ENCODE results near the gene KRT84.

The KRT84 gene, protein sequence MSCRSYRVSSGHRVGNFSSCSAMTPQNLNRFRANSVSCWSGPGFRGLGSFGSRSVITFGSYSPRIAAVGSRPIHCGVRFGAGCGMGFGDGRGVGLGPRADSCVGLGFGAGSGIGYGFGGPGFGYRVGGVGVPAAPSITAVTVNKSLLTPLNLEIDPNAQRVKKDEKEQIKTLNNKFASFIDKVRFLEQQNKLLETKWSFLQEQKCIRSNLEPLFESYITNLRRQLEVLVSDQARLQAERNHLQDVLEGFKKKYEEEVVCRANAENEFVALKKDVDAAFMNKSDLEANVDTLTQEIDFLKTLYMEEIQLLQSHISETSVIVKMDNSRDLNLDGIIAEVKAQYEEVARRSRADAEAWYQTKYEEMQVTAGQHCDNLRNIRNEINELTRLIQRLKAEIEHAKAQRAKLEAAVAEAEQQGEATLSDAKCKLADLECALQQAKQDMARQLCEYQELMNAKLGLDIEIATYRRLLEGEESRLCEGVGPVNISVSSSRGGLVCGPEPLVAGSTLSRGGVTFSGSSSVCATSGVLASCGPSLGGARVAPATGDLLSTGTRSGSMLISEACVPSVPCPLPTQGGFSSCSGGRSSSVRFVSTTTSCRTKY

GRCh38 chr12:52385226-52385702 is at the start of gene KRT84:
Gene KRT84 (minus strand): TSS chr12:52385652. CDS start chr12:52385585, 67 bp downstream.
- DNase-seq: no peak

DNA sequence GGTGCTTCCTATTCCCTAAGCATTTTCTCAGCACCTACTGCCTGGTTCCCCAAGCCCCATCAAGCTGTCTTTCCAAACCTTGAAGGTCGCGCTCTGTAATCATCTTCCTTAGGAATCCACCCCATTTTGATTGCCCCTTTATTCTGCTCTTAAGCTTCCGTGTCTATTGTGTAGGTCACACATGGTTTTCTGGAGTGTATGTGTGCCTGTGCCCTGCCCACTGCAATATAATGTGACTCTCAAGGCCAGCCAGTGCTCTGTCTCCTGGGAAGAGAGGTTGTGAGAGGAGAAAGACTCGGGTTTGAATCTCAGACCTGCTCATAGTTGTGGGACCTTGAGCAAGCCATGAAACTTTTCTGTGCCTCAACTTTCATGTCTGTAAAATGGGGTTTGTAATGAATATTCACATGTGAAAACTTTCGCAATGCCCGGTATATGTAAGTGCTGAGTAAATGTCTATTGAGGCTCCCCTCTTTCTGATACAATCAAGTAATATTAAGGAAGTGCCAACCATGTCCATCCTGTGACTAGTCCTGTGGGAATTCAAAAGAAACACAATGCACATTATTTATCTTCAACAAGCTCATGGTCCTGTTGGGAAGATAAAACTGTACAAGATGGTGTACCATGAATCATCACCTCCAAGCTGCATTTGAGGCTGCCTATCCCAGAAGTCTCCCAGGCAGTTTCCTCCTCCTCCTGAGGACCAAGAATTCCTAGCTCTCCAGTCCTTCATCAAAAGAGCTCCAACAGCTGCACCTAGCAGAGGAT is 49.5 kb upstream of the KRT84 start:
- DNase-seq: no peak

GRCh38 chr12:52434081-52434733 is 48.8 kb upstream of the KRT84 start, which contains the start of gene KRT75:
Gene KRT75 (minus strand): TSS chr12:52434371. CDS start chr12:52434304, 67 bp downstream.
- no peak for DNase-seq

DNA sequence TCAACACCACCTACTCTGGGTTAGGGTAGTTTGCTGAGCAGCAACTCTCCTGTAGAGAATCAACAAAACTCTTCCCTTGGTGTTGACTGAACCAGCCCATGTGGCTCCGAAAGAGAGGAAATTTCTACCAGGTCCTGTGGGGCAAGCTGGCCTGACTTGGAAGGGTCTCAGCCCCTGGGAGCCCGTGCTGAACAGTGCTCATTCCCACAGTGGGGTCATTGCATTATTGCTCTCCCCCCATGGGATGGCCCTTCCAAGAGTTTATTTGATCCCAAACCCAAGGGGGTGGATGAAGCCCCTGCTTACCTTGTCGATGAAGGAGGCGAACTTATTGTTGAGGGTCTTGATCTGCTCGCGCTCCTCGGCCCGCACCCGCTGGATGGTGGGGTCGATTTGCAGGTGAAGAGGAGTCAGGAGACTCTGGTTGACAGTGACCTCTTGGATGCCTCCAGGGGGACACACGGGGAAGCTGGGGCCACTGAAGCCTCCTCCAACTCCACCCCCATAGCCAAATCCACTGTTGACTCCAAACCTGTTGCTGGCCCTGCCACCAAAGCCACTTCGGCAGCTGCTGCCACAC is 48.1 kb upstream of the KRT84 start:
- DNase-seq: no peak

DNA sequence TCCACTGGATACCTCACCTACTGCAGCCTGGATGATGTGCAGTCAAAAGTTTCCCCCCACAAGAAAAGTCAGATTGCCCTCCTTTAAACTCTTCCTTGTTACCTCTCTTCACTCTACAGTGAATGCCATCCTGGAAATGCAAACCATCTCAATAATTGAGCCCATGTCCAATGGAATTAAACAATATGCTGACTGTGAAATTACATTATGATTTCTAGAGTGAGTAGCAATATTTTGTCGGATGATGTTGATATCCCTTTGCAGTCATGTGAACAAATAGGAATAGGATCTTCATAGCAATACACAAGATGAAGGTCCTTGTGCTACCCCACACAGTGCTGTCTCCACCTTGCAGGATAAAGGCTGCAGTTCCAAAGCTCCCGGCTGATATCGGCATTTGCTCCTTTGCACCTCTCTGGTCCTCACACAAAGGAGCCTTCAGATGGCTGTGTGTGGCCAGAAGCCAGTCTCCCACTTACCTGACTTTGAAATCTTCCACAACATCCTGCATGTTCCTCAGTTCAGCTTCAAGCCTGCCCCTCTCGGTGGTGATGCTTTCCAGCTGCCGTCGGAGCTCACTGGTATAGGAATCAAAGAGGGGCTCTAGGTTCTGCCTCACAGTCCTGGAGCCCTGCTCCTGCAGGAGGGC is 47.2 kb upstream of the KRT84 start:
- DNase-seq: no peak

DNA sequence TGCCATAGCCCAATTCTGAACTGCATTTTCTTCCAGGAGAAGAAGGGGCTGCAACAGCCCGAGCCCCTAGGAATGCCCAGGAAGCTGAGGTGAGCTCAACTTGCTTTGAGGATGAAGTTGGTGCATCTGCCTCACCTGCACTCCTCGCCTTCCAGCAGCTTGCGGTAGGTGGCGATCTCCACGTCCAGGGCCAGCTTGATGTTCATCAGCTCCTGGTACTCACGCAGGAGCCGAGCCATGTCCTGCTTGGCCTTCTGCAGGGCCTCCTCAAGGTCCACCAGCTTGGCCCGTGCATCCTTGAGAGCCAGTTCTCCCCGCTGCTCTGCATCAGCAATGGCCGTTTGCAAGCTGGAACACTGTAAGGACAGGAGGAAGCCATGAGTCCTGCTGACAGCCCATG is 42.7 kb upstream of the KRT84 start:
- DNase-seq: no peak

- no peak for DNase-seq
Measured at GRCh38 chr12:52427083-52427482, 41.6 kb upstream of the KRT84 start.

DNA sequence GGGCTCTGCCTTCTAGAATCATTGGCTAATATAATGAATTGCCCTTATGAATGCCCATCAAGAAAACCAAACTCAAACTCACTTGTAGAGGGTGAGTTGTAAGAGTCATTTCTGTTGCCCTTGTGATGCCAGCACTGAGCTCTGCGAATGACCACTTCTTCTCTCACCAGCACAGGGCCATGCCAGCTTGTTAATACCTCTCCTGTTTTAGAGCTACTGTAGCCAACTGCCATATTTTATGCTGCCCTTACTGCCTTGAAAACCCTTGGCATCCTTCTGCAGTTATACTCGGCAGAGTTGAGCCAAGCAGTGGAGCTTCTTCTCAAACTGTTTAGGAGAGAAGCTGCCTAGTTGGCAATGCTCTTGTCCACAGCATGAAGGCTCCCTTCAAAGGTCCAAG is 40.6 kb upstream of the KRT84 start:
- DNase-seq: no peak

DNA sequence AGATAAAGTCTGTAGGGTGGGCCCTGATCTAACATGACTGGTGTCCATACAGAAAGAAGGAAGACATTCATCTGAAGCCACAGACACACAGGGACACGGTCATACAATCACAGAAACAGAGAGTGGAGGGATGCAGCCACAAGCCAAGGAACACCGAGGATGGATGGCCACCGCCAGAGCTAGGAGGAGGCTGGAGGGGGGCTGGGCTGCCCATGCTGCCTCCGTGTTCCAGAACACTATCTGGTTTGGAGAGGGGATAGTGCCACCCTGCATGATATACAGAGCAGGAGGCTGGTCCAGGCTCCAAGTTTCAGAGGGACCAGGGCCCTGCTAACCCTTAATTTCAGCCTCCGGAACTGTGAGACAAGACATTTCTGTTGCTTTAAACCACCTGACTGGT is 40.0 kb upstream of the KRT84 start:
- no peak for DNase-seq

DNA sequence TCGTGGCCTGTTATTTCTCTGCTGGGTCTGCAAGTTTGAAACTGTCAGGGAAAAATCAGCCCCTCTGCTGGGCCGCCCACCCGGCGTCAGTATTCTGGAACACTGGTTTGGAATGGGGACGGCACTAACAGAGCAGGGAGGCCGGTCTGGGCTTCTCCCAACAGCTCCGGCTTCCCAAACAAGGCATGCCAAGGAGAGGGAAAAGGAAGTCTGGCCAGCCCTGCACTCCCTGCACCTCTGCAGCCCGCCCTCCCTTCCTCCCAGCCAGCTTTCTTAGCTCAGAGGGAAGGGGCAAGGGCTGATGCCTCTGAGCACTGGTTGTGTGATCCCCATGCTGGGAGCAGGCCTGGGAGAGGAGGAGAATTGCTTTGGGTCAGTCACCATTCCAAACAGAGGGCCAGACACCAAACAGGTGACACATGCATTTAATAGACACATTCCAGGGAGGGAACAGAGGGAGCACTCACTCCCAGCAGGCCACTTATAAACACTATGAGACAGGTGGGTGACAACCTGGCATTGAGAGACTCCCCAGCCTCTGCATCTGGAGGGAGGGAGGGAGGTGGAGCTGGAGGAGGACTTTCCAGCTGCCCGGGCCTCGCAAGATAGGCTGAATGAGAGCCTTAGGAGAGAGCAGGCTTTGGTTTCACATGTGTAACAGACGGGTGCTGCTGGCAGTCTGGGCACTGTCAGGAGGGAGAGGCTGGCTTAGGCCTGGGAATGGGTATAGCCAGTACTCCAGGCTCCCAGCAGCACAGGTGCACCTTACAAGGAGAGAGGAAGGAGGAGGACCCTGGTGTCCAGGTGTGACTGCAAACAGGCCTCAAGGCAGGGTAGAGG is 38.4 kb upstream of the KRT84 start:
- DNase-seq: peak in 1 of 2 experiments; percentile 59

GRCh38 chr12:52423035-52423434 is 37.6 kb upstream of the KRT84 start:
- DNase-seq: no peak

DNA sequence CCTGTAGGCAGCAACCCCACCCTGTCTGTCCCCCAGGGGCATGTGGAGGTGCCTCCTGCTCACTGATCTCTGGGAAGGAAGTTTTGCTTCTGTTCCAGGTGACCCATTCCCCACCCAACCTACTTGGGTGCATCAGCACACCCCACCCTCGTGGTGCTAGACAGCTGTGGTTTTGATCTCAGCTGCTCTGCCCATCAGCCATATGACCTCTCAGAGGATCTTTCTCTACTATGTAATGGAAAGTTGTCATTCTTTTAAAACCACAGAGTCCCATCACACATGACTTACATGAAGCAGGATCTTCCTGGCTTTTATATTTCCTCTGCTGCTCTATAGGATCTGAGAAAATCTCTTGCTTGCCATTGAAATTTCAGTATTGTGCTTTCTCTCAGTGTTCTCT is 34.2 kb upstream of the KRT84 start:
- DNase-seq: no peak

- DNase-seq: no peak
Measured at GRCh38 chr12:52418576-52419110, 33.2 kb upstream of the KRT84 start.

DNA sequence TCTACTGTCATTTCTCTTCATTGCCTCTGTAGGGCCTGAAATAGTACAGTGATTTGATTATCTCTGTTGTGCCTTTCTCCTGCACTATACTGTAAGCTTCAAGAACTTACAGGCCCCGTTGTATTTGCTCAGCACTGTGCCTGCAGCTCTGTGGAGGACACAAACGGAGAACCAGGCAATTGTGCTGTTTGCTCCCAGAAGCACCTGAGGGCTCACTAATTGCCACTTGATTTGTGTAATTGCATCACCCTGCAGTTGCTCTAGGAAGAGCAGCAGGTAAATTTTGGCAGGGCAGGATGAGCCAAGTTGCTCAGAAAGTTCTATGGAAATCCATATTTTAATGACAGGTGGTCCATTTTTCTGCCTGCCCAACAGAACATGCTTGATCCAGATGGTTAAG is 32.3 kb upstream of the KRT84 start:
- no peak for DNase-seq

DNA sequence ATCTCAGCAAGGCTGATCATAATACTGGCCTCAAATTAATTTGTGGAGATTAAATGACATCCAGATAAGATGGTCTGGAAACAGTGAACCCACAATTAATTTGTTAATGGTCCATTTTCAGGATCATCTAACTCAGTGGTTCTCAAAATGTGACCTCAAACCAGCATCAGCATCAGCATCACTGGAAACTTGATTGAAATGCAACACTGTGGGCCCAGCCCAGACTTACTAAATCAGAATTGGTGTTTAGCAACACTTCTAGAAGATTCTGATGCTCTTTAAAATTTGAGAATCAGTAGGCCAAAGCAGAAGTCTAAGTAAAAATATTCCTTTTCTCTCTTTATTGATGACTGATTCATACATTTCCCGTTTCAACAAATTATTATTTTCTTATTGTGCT is 31.3 kb upstream of the KRT84 start:
- no peak for DNase-seq

GRCh38 chr12:52415870-52416750 is 30.7 kb upstream of the KRT84 start:
- DNase-seq: no peak

GRCh38 chr12:52414936-52415335 is 29.5 kb upstream of the KRT84 start:
- no peak for DNase-seq

- no peak for DNase-seq
Measured at GRCh38 chr12:52413782-52414345, 28.4 kb upstream of the KRT84 start.

DNA sequence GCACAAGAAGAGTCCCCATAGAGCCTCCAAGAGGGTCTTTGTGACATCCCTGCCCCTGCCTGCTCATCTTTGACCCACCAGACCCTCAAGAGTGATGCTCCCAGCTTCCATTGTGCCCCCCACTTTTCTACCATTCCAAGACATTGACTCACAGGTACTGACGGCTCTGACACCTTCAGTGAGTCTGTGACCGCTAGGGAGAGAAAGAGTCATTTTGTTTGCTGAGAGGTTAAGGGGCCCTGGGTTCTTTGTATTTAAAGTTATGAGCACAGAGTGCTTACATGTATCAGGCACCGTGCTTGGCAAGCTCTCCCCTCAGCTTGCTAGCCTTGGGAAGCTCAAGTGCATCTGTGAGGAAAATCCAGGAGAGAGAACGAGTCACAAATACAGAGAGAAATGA is 27.8 kb upstream of the KRT84 start:
- DNase-seq: no peak
